Testis (tissue), 2 donors: ENCODE measurements around the gene TMEM252.

Source experiments
- POLR2A ChIP-seq: fragments of 450-650 bp; IDR thresholded peaks from one replicate; pipeline ENCODE4 v1.6.1; 2017; ENCODE audit warnings: antibody characterized with exemption, mild to moderate bottlenecking, moderate library complexity
- TF ChIP-seq, protein P1 (sequence below), 3 experiments: fragments of 450-650 bp in 2 of 3; fragments of 200-600 bp in 1 of 3; sonication (generic) in 1 of 3; IDR thresholded peaks; one replicate each; pipeline ENCODE4 v1.5.1; 2016 to 2019; ENCODE audit warnings: antibody characterized with exemption in 3 of 3, mild to moderate bottlenecking in 2 of 3, moderate library complexity in 1 of 3

DNA sequence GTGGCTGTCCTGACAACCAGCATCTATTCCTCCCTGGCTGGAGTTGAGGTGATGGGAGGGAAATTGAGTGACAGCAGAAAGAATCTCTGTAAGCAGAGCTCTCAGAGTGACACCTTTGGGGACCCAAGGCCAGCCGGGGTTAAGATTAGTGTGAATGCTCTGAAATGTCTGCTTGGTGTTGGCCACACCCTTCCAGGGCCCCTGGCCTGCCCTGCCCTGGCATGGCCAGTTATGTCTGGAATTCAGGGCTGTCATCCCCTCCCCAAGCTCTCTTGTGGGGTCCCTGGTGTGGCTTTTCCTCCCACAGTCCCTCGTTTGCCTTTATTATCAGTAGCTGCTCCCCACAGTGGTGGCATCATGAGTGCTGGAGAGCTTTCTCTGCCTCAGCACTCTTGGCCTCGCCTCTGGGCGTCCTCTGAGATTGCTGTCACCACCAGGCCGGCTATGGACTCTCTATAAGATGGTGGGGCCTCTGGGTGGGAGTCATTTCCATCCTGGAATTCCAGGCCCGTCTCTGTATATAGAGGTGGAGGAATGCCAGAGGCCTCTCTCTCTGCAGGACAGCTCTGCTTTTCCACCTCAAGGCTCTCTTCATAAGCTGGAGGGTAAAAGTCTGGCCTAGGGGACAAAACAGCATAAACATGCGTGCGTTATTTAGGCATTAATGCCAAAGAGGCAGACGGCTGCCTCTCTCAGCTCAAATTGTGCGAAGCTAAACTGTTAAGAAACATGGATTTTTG lies 3.6 kb downstream of the TMEM252 start:
- TF ChIP-seq, protein P1, sequence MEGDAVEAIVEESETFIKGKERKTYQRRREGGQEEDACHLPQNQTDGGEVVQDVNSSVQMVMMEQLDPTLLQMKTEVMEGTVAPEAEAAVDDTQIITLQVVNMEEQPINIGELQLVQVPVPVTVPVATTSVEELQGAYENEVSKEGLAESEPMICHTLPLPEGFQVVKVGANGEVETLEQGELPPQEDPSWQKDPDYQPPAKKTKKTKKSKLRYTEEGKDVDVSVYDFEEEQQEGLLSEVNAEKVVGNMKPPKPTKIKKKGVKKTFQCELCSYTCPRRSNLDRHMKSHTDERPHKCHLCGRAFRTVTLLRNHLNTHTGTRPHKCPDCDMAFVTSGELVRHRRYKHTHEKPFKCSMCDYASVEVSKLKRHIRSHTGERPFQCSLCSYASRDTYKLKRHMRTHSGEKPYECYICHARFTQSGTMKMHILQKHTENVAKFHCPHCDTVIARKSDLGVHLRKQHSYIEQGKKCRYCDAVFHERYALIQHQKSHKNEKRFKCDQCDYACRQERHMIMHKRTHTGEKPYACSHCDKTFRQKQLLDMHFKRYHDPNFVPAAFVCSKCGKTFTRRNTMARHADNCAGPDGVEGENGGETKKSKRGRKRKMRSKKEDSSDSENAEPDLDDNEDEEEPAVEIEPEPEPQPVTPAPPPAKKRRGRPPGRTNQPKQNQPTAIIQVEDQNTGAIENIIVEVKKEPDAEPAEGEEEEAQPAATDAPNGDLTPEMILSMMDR (IDR thresholded peaks at IDR 0.05) = no peak
- TF ChIP-seq POLR2A = no peak
